HG02943 (cell line): Measurements from ENCODE around the gene PHOSPHO2.

Experiments
- ATAC-seq: cut with Tn5 transposase; IDR thresholded peaks from one replicate; pipeline ENCODE4 v1.9.1; 2021; ENCODE audit warnings: mild to moderate bottlenecking, low read depth, moderate library complexity; ENCODE audit not compliant: unreplicated experiment

The PHOSPHO2 gene

DNA sequence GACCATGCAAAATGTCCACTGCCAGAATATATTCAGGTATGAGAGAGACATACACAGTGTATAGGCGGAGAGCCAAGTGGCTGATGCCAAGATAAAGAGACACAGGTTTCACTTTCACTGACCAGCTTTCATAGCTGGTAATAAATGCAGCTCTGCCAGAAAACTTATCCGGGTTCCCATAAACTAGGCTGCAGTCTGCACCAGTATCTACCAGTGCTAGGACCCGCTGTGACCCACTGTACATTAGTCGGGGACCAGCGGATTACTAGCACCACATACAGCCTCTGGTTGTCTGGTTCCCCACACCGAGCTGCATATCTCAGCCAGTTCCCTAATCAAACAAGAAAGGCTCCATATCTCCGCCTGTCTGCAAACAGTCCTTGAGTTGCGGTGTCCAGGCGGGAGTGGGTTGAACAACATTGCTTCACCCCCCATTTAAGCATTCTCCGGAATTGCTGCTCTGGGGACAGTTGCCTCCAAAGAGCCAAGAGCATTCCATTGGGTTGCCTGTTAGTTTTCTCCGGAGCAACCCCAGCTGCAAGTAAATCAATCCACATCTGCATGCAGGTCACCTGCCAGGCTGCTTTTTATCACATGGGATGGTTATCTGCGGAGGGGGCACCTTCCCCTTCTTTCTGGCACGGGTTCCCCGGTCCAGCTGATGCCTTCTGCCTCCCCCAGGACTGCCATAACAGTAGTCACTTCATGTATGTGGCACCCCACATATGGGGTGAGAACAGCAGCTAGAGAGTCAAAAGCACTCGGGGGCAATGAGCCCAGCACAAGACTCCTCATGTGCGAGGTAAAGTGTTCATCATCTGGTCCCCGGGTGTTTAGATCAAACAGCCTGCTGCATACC lies 21.3 kb downstream of the PHOSPHO2 start:
- no peak for ATAC-seq

DNA sequence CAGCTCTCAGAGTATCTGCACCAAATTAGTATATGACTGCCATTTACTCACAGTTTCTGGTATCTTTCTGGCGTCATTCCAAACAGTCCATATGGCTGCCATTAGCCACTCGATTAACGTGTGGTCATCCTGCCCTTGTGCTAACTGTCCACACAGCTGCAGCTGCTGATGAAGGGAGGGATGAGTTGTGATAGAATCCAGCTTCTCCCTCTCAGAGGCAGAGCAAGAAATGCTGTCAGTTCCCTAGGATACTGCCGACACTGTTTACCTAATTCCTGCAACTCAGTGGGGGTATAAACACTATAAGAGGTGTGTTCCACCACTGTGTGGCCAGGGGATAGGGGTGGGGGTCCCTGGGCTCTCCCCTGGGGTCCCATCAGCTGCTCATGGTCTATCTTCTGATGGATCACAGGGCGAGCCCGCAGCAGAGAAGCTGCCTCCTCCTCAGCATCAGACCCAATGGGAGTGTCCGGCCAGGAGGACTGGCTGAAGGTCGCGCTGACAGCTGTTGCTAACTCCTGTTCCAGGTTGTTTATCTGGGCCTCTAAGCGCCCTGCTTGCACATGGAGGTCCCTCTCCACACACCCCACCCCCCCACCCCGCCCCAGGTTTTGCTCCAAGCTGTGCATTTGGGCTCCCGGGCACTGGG lies 22.1 kb downstream of the PHOSPHO2 start:
- no peak for ATAC-seq

DNA sequence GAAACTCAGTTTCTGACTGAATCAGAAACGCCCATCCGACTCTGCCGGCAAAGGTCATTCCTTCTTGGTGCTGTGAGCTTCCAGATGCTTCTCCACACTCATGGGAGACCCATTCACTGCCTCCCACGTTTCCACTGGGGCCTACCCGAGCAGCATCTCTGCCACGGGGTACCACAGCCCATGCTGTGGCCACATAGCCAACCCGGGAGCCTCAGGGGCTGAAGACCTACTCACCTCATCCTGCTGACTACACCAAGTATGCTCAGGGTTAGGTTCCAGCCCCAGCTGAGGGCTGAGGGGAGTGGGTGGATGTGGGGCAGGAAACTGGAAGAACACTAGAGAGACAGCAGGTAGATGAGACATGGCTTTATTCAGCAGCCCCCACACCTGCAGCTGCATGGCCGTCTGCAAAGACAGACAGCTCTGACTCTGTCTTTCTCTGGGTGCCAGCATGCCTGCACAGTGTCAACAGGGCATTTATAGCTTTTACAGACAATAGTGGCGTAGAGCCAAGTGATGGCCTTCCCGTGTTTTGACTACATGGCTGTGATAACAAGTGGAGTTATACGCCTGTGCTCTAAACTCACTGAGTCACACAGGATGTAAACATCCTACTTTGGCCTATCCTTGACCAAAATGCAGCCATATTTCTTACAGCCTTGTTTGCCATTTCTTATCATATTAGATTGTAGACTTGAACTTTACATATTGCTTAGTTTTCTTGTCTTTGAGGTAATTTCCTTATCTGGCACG lies 22.8 kb downstream of the PHOSPHO2 start:
- no peak for ATAC-seq

DNA sequence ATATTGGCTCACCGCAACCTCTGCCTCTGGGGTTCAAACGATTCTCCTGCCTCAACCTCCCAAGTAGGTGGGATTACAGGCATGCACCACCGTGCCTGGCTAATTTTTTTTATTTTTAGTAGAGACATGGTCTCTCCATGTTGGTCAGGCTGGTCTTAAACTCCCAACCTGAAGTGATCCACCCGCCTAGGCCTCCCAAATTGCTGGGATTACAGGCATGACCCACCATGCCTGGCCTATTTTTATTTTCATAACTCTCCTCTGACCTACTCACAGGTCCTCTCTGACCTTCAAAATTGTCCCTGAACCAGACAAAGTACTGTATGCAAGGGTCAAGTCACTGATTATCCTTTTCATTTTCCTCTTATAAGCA lies 23.4 kb downstream of the PHOSPHO2 start:
- ATAC-seq: no peak

DNA sequence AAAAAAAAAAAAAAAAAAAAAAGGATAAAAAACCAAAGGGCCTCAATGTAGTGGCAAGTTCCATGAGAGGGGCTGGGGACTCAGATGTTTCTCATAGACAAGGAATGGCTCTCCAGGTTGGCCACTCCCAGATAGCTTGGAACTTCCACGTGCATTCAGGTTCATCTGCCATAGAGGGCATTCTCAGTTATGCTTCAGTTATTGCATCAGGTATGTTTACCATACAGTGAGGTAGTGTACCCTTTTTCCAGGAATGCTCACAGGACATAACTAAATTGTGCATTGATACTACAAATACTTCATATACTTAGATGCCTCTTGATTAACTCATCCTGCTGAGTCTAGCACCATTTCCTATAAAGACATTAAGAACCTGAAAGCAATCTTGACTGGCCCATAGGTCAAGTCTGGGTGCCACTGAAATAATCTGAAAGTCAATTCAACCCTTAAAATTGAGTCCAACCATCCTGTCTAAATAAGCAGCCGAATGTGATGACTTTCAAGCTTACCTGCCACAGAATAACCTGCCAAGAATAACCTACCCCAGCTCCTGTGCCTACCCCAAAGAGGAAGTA lies 24.7 kb downstream of the PHOSPHO2 start:
- no peak for ATAC-seq

DNA sequence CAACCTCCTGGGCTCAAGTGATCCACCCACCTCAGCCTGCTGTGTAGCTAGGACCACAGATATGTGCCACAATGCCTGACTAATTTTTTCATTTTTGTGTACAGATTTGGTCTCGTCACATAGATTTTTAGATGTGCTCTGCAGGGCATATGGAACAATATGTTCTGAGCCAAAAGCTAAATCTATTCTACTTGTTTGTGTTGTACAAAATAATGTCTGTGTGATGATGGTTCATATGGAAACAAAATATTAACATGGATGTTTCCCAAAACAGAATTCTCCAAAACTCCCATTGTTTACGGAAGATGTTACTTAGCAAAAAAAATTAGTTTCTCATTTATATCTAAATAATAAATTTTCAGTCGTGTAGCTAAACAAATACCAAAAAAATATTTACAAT lies 26.7 kb downstream of the PHOSPHO2 start:
- no peak for ATAC-seq

DNA sequence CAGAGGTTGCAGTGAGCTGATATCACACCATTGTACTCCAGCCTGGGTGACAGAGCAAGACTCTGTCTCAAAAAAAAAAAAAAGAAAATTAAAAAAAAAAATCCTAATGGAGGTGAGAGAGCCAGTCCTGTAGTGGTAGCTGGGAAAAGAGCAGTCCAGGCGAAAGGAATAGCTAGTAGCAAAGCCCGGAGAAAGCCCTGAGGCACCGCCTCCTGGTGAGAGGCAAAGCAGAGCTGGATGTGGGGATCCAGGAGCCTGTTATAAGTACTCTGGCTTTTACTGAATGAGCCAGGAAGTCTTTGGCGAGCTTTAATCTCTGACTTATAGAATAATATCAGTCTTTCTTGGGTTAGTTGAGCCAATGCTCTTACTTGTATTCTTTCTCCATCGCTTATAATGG lies 32.8 kb downstream of the PHOSPHO2 start:
- no peak for ATAC-seq

DNA sequence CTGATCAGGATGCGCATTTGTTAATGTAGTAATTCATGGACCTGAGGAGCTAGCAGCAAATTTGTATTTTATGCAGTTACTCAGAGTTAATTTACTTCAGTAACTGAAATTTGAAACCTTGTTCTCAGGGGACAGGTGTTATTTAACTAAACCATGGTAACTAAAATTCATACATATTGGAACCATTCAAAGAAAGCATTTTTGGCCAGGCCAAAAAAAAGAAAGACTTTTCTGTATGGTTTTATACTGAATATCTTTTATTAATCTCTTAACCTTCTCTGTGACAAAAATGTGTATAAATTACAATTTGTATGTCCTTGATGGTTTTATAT lies 35.0 kb downstream of the PHOSPHO2 start:
- no peak for ATAC-seq

DNA sequence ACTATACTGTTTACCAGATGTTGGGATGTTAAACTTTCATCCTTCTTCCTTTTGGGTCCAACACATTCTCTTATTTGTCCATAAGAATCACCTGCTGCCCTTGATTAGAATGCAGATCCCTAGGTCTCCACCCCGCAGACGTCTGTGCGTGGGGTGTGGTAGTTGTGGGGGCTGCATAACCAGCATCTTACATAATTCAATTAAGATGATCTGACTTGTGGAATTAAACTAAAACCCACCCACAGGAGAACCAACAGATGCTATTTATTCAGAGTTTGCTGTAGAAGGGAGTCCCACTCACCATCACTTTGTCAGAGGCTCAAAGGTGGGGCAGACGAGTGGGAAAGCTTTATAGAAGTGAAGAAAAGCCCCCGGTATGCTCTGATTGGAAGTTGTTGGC lies 37.8 kb downstream of the PHOSPHO2 start:
- ATAC-seq: no peak

DNA sequence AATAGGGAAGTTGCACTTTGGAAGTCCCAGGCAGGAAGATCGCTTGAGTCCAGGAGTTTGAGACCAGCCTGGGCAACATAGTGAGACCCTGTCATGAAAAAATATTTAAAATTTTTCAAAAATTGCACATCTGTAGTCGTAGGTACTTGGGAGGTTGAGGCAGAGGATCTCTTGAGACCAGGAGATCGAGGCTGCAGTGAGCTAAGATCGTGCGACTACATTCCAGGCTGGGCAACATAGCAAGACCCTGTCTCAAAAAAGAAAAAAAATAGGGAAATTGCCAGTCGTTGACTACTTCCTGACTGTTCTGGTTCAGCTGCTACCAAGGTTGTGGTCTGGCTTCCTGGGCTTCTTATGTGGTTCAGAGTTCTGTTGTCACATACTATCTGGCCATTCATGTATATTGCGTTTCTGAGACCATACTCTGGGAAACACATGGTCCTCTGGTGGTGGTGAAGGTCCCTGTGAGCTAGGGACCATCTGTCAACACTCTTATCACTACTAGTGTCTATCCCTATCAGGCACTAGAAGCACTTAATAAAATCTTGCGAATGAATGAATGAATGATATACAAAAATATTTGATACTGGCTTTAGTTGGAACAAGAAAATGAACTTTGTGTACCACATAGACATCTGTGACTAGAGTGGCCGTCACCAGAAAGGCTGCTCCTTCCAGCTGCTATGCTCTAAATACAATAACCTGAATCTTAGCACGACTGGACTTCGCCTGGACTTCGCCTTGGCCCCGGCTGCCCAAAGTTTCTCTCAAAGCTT lies 38.5 kb downstream of the PHOSPHO2 start:
- ATAC-seq: no peak

DNA sequence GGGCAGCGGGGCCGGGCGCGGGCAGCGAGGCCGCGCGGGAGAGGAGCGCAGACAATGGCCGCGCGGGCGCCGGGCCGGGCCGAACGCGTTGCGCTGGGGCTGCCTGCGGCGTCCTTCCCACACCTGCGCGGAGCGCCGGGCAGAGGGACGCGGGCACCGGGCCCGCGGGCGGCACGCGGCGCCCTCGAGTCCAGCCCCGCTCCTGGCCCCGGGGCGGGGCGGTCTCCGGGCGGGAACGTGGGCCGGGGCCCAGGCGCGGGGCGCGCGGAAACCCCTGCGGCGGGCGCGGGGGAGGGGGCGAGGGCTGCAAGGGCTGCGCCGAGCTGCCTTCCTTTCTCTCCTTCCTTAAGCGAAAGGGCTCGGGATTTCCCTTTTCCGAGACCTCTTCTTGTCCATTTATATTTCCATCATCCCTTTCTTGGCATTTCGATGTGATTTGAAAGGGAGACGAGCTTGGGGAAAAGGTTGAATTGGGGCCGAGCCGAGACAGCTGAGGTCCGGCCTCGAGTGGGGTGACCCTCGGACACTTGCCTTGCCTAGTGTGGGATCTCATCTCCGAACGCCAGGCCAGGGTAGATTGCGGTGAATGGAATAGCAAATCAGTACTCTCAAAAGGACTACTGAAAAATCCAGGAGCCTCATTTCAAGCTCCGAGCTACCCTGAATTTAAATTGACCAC lies 40.0 kb downstream of the PHOSPHO2 start:
- peak; percentile 25 for ATAC-seq

DNA sequence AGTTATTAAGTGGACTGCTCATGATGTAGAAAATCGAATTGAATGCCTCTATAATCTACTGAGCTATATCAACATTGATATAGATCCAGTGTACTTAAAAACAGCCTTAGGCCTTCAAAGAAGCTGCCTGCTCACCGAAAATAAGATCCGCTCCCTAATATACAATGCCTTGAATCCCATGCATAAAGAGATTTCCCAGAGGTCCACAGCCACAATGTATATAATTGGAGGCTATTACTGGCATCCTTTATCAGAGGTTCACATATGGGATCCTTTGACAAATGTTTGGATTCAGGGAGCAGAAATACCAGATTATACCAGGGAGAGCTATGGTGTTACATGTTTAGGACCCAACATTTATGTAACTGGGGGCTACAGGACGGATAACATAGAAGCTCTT lies 41.4 kb downstream of the PHOSPHO2 start:
- no peak for ATAC-seq

DNA sequence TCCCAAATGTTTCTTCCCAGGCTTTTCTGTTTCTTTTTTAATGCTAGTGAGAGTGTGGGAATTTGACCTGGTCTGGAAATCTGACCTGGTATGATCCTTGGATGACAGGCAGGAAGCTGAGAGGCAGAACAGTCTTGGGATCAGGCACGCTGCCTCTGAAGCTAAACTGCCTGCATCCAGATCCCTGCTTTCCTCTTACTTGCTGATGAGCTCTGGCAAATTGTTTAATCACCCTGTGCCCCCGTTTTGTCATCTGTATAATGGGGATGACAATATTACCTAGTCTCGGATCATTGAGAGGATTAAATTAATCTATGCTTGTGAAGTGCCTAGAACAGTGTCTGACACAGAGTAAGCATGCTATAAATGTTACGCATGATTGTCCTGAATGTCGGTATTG lies 42.6 kb downstream of the PHOSPHO2 start:
- no peak for ATAC-seq

DNA sequence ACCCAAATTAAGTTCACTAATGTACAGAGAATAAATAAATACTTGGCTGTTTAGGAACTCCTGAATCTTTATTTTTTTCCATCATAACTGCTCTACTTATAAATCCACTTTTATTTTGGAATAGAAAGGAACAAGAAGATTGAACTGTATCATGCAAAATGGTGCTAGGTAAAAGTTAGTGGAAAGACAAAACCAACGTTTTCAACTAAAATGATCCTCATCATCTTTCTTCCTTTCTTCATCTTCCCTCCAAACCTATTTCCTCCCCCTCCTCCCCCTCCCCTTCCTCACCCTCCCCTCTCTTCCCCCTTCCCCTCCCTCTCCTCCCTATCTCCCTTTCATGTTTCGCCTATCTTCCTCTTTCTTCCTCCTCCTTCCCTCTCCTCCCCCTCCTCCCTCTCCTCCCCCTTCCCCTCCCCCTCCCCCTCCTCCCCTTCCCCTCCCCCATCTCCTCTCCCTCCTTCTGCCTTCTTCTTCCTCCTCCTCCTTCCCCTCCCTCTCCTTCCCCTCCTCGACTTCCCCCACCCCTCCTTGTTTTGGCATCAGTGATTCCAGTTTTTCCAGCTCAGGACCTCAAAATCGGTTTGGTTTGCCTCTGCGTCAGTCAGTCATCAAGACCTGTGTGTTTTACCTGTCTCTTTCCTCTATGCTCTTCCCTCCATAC lies 44.4 kb downstream of the PHOSPHO2 start:
- ATAC-seq: no peak

DNA sequence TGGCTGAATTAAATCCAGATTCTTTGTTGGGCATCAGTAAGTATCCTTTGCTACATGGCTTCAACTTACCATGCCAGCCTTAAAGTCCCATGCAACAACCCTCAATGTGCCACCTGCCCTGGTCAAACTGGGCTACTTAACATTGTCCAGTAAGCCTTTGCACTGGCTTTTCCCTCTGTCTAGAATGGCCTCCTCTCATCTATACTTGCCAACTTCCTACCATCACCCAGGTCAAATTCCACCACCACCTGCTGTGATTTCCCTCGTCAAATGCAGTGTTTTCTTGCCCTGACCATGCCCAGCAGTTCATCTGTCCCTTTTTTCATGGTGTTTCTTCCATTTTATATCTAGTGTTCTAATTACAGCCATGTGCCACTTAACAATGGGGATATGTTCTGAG lies 45.1 kb downstream of the PHOSPHO2 start:
- no peak for ATAC-seq

DNA sequence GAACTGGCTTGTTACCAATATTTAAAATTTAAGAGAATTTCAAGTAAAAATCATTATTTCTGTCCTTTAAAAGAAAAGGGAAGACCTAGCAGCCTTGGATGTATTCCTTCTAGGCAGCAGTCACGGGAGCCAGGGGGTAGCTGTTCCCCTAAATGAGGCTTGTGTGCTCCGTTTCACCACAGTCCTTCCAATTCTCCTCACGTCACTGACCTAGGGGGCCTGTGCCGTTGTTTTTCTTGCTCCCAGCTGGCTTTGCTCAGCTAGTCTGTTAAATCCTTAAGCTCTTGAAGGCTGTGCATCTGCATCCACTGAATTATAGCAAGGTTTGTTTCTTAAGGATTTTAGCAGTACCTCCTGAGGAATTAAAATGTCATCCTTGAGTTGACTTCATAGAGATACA lies 49.3 kb downstream of the PHOSPHO2 start:
- no peak for ATAC-seq

DNA sequence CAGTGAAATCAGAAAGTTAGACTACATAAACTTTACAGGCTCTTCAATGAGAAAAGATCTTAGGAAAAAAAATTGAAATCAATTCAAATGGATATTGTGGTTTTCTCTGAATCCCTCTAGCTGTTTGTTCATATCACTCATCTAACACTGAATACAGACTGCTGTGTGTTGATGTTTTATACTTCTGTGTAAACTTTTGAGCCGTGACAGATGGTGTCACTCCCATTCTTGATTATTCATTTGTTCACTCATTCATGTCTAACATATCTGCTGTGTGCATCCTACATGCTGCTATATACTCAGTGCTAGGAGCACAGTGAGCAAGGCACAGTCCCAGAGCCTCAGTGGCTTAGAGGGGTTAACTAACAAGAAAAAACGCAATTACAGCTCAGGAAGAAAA lies 52.0 kb downstream of the PHOSPHO2 start:
- no peak for ATAC-seq

DNA sequence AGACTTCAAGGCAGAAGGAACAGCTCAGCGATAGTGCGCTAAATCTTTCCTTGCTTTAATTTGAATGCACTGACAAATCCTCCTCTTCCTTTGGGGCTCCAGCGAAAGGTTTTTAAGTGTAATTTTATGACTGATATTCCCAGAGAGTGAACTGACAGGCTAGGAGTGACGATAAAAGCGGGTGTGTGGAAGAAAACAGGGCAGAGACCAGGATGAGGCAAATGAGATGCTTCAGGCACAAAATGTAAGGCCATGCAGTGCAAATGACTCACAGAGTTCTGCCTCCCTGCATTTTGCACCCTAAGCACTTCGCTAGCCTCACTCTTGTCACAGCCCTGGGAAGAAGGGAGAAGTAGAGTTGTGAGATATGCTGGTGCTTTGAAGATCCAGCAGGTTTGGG lies 54.0 kb downstream of the PHOSPHO2 start:
- no peak for ATAC-seq
